Right lobe of liver (tissue), 4 donors: ENCODE results near the gene CHRNB2.

ENCODE experiments used
- POLR2A ChIP-seq: fragments of 450-650 bp; IDR thresholded peaks from one replicate; pipeline ENCODE4 v1.6.1; 2017; ENCODE audit warnings: antibody characterized with exemption, mild to moderate bottlenecking
- TF ChIP-seq, protein P1 (sequence below), 4 donors: fragments of 200-600 bp in 3 of 4; fragments of 450-650 bp in 1 of 4; IDR thresholded peaks; one replicate each; pipeline versions ENCODE4 v1.5.1 to v1.8.0; 2016 to 2022; ENCODE audit warnings: antibody characterized with exemption in 4 of 4, mild to moderate bottlenecking in 2 of 4
- donor health status: DM: no; HTN: no; CAD: no.
- donor health status: DM: no; HTN: no; CAD: no.
- donor health status: DM: no; HTN: yes; CAD: no.

DNA sequence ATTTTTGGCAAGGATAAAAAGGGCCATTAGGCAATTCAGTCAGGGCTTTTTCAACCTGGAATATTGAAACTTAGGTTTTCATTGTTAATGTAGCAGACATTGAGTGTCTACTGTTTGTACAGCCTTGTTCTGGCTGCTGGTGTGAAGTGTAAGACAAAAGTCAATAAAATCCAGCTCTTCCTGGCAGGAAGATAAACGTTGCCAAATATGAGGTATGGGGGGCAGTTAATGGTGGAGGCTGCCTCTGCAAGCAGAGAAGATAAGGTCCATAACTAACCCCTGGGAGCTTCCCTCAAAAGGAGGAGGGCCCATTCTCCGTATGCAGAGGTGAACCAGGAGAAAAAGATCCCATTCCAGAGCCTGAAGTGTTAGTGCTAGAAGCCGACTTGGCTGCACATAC lies 45.9 kb upstream of the CHRNB2 start:
- TF ChIP-seq, protein P1, sequence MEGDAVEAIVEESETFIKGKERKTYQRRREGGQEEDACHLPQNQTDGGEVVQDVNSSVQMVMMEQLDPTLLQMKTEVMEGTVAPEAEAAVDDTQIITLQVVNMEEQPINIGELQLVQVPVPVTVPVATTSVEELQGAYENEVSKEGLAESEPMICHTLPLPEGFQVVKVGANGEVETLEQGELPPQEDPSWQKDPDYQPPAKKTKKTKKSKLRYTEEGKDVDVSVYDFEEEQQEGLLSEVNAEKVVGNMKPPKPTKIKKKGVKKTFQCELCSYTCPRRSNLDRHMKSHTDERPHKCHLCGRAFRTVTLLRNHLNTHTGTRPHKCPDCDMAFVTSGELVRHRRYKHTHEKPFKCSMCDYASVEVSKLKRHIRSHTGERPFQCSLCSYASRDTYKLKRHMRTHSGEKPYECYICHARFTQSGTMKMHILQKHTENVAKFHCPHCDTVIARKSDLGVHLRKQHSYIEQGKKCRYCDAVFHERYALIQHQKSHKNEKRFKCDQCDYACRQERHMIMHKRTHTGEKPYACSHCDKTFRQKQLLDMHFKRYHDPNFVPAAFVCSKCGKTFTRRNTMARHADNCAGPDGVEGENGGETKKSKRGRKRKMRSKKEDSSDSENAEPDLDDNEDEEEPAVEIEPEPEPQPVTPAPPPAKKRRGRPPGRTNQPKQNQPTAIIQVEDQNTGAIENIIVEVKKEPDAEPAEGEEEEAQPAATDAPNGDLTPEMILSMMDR (IDR thresholded peaks at IDR 0.05): no peak
- TF ChIP-seq POLR2A: no peak
